Ovary (tissue), 9 donors: ENCODE measurements around the gene TMEM95. TPM values are rescaled to one million over a fixed set of nuclear protein-coding genes. Genes with fewer than 3 reads are reported as not detected.
A peak's percentile ranks its signal among the peaks of the same experiment; 100 is the strongest.

Source experiments
- DNase-seq, 5 donors: peaks; one replicate each; pipeline ENCODE4 v3.0.0-alpha.2; 2019 to 2020
- H3K27ac ChIP-seq, 2 donors: fragments of 200-600 bp; one replicate each; pipeline versions ENCODE4 v1.5.1 to v1.8.0; 2019 to 2022
- H3K27me3 ChIP-seq: fragments of 200-600 bp; one replicate; pipeline ENCODE4 v1.8.0; 2022
- H3K36me3 ChIP-seq: fragments of 200-600 bp; sonication (generic); one replicate; pipeline ENCODE4 v1.5.1; 2019
- H3K4me1 ChIP-seq: one replicate; pipeline ENCODE4 v1.8.1; 2013; ENCODE audit warnings: mild to moderate bottlenecking, moderate library complexity; ENCODE audit not compliant: insufficient read depth
- H3K4me3 ChIP-seq: fragments of 200-600 bp; sonication (generic); one replicate; pipeline ENCODE4 v1.5.1; 2017
- H3K9me3 ChIP-seq, 2 donors: fragments of 200-600 bp in 1 of 2; sonication (generic) in 1 of 2; one replicate each; pipeline versions ENCODE4 v1.5.1 to v1.8.1; 2013 to 2019; ENCODE audit warnings: mild to moderate bottlenecking in 1 of 2, moderate library complexity in 1 of 2
- EP300 ChIP-seq: sonication (generic); formaldehyde crosslinking; IDR thresholded peaks from one replicate; pipeline ENCODE4 v1.6.1; 2017; ENCODE audit warnings: antibody characterized with exemption
- POLR2A ChIP-seq: fragments of 450-650 bp; IDR thresholded peaks from one replicate; pipeline ENCODE4 v1.6.1; 2017; ENCODE audit warnings: antibody characterized with exemption, mild to moderate bottlenecking, moderate library complexity
- WGBS, 3 donors: extraction: QIAGEN DNeasy Blood & Tissue Kit in 1 of 3; methylation state at CpG; one replicate each; pipeline versions ENCODE4 v1.1.5 to v1.1.7; 2013 to 2017; 5-methylcytosine and 5-hydroxymethylcytosine counted together
- intact Hi-C, 4 donors: fragments of 100-400 bp; cut with DNase I; formaldehyde crosslinking; loops; one replicate each; pipeline versions ENCODE4 v1.11.0 to v1.15.1; 2022 to 2023
- polyA plus RNA-seq, 2 donors: library from polyadenylated mRNA; stranded (reverse); fragments of 200-250 nt in 1 of 2; fragments of 350-450 nt in 1 of 2; fragmentation: Illumina TruSeq in 1 of 2; extraction: RNeasy Lipid Tissue Mini Kit (QIAGEN cat#74804) in 1 of 2; gene quantifications; one replicate each; pipeline ENCODE4 v1.2.3, GENCODE V29; 2013 to 2014
- total RNA-seq, 7 donors: library from RNA; depleted of rRNA in 2 of 7; stranded (reverse); fragments of >200 nt in 2 of 7; fragmentation: NEBNext Ultra II Directional in 3 of 7; extraction: Animal tissue kit (Norgen Biotek cat#: 25700) in 3 of 7; gene quantifications; one replicate each; pipeline versions ENCODE4 v1.1.0 to v1.2.4, GENCODE V29; 2016 to 2023
- TF ChIP-seq, protein P1 (sequence below), 3 donors: fragments of 450-650 bp in 2 of 3; fragments of 200-600 bp in 1 of 3; IDR thresholded peaks; one replicate each; pipeline versions ENCODE4 v1.5.1 to v1.8.0; 2016 to 2022; ENCODE audit warnings: antibody characterized with exemption in 3 of 3, mild to moderate bottlenecking in 1 of 3
- donor health status: DM: no; HTN: no; CAD: no; lungs with moderate emphysema.
- donor health status: DM: no; HTN: no; CAD: no.
- donor health status: Bipolar disorder and iron deficiency.
- donor health status: DM: yes; HTN: yes; CAD: no.
- donor health status: DM: no; HTN: no; CAD: no.
- donor health status: DM: yes; HTN: yes; CAD: no.

Gene TMEM95
- total and polyA plus RNA-seq, 9 donors = not detected

DNA sequence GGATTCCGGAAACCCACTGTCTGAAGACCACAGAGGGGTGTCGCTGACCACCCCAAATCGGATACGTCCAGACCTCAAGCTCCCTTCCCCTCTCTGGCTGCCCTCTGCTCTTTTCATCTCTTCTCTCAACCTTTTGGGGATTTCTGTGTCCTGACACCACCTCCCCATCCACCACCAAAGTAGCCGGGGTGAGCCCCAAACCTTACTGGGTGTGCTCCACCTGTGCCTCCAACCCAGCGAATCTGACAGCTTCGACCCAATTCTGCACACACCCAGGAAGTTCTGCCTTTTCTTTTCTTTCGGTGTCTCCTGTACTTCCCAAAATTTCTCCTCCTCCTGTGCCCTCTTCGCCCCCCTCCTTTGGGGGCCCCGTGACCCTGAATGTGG is 2.5 kb upstream of the TMEM95 start:
- H3K4me3 ChIP-seq = peak overlapping the region; percentile 64
- peak overlapping the region; percentile 89 to 96 for H3K27ac ChIP-seq
- WGBS, 3 donors = 21 to 28% (median 21%) methylated on average over 10 of the region's 10 CpGs
- H3K4me1 ChIP-seq = peaks cover 20% of the 10 kb centered on the region
- no peaks in the 10 kb centered on the region for H3K36me3 ChIP-seq
- H3K27me3 ChIP-seq = no peaks in the 10 kb centered on the region
- no peaks in the 10 kb centered on the region for H3K9me3 ChIP-seq
- intact Hi-C loops = loop anchor here in 3 of 4 donors (2.0 to 10.0 kb wide), 5 partner anchors 82 to 212 kb away; partner anchors contain the start of genes FGF11 (in 2 of the 3), SENP3 (in 2 of the 3), TMEM102 (in 2 of the 3) and POLR2A (in 1 of the 3)
- TF ChIP-seq, protein P1, sequence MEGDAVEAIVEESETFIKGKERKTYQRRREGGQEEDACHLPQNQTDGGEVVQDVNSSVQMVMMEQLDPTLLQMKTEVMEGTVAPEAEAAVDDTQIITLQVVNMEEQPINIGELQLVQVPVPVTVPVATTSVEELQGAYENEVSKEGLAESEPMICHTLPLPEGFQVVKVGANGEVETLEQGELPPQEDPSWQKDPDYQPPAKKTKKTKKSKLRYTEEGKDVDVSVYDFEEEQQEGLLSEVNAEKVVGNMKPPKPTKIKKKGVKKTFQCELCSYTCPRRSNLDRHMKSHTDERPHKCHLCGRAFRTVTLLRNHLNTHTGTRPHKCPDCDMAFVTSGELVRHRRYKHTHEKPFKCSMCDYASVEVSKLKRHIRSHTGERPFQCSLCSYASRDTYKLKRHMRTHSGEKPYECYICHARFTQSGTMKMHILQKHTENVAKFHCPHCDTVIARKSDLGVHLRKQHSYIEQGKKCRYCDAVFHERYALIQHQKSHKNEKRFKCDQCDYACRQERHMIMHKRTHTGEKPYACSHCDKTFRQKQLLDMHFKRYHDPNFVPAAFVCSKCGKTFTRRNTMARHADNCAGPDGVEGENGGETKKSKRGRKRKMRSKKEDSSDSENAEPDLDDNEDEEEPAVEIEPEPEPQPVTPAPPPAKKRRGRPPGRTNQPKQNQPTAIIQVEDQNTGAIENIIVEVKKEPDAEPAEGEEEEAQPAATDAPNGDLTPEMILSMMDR (IDR thresholded peaks at IDR 0.05) = peak in 2 of 3 donors; percentile 39 to 67
- TF ChIP-seq EP300 = no peak
- TF ChIP-seq POLR2A = no peak
- DNase-seq = no peak

DNA sequence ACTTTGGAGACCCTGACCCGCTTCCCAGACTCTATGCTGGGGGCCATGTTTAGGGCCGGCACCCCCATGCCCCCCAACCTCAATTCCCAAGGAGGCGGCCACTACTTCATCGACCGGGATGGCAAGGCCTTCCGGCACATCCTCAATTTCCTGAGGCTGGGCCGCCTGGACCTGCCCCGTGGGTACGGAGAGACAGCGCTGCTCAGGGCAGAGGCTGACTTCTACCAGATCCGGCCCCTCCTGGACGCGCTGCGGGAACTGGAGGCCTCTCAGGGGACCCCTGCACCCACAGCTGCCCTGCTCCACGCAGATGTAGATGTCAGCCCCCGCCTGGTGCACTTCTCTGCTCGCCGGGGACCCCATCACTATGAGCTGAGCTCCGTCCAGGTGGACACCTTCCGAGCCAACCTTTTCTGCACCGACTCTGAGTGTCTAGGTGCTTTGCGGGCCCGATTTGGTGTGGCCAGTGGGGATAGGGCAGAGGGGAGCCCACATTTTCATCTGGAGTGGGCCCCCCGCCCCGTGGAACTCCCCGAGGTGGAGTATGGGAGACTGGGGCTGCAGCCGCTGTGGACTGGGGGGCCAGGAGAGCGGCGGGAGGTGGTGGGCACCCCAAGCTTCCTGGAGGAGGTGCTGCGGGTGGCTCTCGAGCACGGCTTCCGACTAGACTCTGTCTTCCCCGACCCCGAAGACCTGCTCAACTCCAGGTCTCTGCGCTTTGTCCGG is 1.9 kb upstream of the TMEM95 start:
- H3K9me3 ChIP-seq = no peaks in the 10 kb centered on the region
- TF ChIP-seq POLR2A = no peak
- TF ChIP-seq, protein P1 (IDR thresholded peaks at IDR 0.05) = no peak
- no peak for TF ChIP-seq EP300
- peak overlapping the region; percentile 64 for H3K4me3 ChIP-seq
- peak in 4 of 5 donors; percentile 35 to 57 (median 55) for DNase-seq
- WGBS, 3 donors = 83 to 85% (median 85%) methylated on average over 37 of the region's 37 CpGs
- H3K27ac ChIP-seq = peak overlapping the region in 1 of 2 donors; percentile 19
- intact Hi-C loops = loop anchor here in 3 of 4 donors (2.0 to 10.0 kb wide), 5 partner anchors 82 to 212 kb away; partner anchors contain the start of genes FGF11 (in 2 of the 3), SENP3 (in 2 of the 3), TMEM102 (in 2 of the 3) and POLR2A (in 1 of the 3)
- no peaks in the 10 kb centered on the region for H3K36me3 ChIP-seq
- no peaks in the 10 kb centered on the region for H3K27me3 ChIP-seq
- peaks cover 18% of the 10 kb centered on the region for H3K4me1 ChIP-seq

DNA sequence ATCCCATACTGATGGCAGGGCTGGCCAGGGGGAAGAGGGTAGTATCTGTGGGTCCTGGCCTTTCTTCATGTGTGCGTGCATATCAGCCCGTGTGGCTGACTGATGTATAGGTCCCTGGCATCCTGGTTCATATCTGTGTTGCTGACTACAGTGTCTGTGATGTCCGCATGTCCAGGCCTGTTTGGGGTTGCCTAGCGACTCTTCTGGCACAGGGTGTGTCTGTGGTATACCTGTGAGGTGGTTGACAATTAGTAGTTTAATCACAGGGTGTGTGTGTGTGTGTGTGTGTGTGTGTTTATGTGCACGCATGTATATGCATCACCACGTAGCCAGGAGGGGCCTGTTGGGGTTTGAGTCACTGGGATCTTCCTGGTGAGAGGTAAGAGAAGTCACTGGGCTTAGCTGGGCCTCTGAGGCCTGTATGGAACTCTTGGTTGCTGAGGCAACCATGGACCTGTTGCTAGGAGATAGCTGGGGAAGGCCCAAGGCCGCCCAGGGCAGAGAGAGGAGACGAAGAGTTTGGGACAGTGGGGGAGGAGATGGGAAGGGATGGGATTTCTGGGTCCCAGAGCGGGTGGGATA is 603 bp upstream of the TMEM95 start:
- Histone ChIP-seq H3K27ac (no peak overlapping the region), H3K27me3 (no peaks in the 10 kb centered on the region), H3K4me1 (peaks cover 11% of the 10 kb centered on the region), H3K36me3 (no peaks in the 10 kb centered on the region), H3K9me3 (no peaks in the 10 kb centered on the region), H3K4me3 (no peak overlapping the region)
- WGBS, 3 donors = 60 to 68% (median 64%) methylated on average over 9 of the region's 9 CpGs
- peak in 2 of 5 donors; percentile 33 to 41 for DNase-seq
- intact Hi-C loops = loop anchor here in 3 of 4 donors (2.0 to 10.0 kb wide), 5 partner anchors 80 to 210 kb away; partner anchors contain the start of genes TMEM102 (in 3 of the 3), FGF11 (in 2 of the 3), SENP3 (in 2 of the 3) and TNFSF13 (in 1 of the 3)
- TF ChIP-seq POLR2A (no peak), EP300 (no peak)
- TF ChIP-seq, protein P1 (IDR thresholded peaks at IDR 0.05) = no peak

DNA sequence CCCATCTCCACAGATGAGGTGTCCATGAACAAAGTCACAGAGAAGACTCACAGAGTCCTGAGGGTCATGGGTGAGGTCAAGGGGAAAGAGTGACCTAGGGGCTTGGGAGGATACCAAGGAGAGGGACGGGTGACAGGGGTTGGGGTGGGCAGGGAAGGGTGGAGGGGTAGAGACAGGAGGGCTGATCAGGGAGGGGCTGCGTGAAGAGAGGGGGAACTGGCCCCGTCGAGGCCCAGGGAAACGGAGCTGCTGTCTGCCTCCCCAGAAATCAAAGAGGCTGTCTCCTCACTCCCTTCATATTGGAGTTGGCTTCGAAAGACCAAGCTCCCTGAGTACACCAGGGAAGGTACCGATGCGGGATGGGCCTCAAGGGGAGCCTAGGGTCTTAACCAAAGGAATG is 617 bp downstream of the TMEM95 start:
- H3K4me3 ChIP-seq = no peak overlapping the region
- H3K27me3 ChIP-seq = no peaks in the 10 kb centered on the region
- peaks cover 10% of the 10 kb centered on the region for H3K4me1 ChIP-seq
- TF ChIP-seq POLR2A (no peak), EP300 (no peak)
- TF ChIP-seq, protein P1 (IDR thresholded peaks at IDR 0.05) = no peak
- no peaks in the 10 kb centered on the region for H3K36me3 ChIP-seq
- H3K27ac ChIP-seq = no peak overlapping the region
- no peaks in the 10 kb centered on the region for H3K9me3 ChIP-seq
- intact Hi-C loops = loop anchor here in 3 of 4 donors (2.0 to 10.0 kb wide), 4 partner anchors 79 to 209 kb away; partner anchors contain the start of genes TMEM102 (in 3 of the 3), FGF11 (in 2 of the 3), SENP3 (in 1 of the 3) and TNFSF13 (in 1 of the 3)
- 71 to 77% (median 77%) methylated on average over 8 of the region's 8 CpGs for WGBS, 3 donors
- no peak for DNase-seq
